ENCODE results near the gene CAPN1. TPM values are rescaled to one million over a fixed set of nuclear protein-coding genes. Genes with fewer than 3 reads are reported as not detected.

The CAPN1 gene
- polyA plus RNA-seq, 1 of the 3 experiments (the other 2 are of a cell fraction) = 92.2 TPM

DNA sequence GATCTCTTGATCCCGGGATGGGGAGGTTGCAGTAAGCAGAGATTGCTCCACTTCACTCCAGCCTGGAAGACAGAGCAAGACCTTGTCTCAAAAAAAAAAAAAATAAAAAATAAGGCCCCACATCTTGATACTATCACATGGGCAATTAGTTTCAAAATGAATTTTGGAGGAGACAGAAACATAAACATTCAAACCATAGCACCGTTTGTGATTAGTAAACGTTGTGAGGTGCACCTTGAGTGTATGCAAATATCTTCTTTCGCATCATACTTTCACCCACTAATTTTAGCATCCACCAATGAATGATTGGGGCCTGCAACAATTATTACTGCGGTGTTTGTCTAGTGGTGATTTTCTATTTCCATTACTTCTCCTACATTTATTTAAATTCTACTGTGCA is 22.7 kb upstream of the CAPN1 start (continued):
- TF ChIP-seq IRF3 (IDR thresholded peaks at IDR 0.05; ENCODE audit: low read depth, low read length) = no peak
- TF ChIP-seq RCOR1 (IDR thresholded peaks at IDR 0.05; ENCODE audit: low read length) = no peak
- TF ChIP-seq TCF12 (IDR thresholded peaks at IDR 0.05) = no peak
- no peak for TF ChIP-seq POLR2AphosphoS5 (IDR thresholded peaks at IDR 0.05; ENCODE audit: low read depth, low read length)
- no peak for TF ChIP-seq MAX (IDR thresholded peaks at IDR 0.05; ENCODE audit: low read depth)
- TF ChIP-seq RFX5 (IDR thresholded peaks at IDR 0.05; ENCODE audit: low read length) = no peak

GRCh38 chr11:65160643-65161042 is 21.1 kb upstream of the CAPN1 start:
- WGBS (ENCODE audit: low lambda C conversion rate) = 52% methylated on average over 3 of the region's 3 CpGs
- H3K9me2 ChIP-seq = no peaks in the 10 kb centered on the region
- H3K4me1 ChIP-seq (ENCODE audit: control insufficient read depth in 1 of 2, insufficient read depth in 2 of 2, low read depth in 1 of 2, low read length in 1 of 2) = no peaks in the 10 kb centered on the region
- no peaks in the 10 kb centered on the region for H3K27me3 ChIP-seq (ENCODE audit: insufficient read depth)
- no peaks in the 10 kb centered on the region for H3K79me2 ChIP-seq (ENCODE audit: insufficient read depth)
- no peak overlapping the region for H3K27ac ChIP-seq (ENCODE audit: low read depth in 2 of 2, low read length in 1 of 2)
- no peak overlapping the region for H3K4me2 ChIP-seq
- no peak overlapping the region for H2AFZ ChIP-seq (ENCODE audit: low read depth)
- TF ChIP-seq IRF3 (IDR thresholded peaks at IDR 0.05; ENCODE audit: low read depth, low read length) (no peak), EZH2phosphoT487 (IDR thresholded peaks at IDR 0.05; ENCODE audit: borderline replicate concordance, low read depth) (no peak), REST (IDR thresholded peaks at IDR 0.05; ENCODE audit: low read depth, low read length) (no peak), FOXJ3 (CRISPR knock-in tag; IDR thresholded peaks at IDR 0.05) (no peak), USF2 (IDR thresholded peaks at IDR 0.05; ENCODE audit: borderline replicate concordance, low read depth, low read length) (no peak), NFIC (IDR thresholded peaks at IDR 0.05; ENCODE audit: borderline replicate concordance) (no peak), TCF12 (IDR thresholded peaks at IDR 0.05) (no peak), YY1 (IDR thresholded peaks at IDR 0.05; ENCODE audit: low read depth) (no peak), TEAD4 (IDR thresholded peaks at IDR 0.05; ENCODE audit: borderline replicate concordance, insufficient read depth) (no peak), GABPA (IDR thresholded peaks at IDR 0.05; ENCODE audit: low read depth) (no peak), FOXM1 (IDR thresholded peaks at IDR 0.05; ENCODE audit: low read depth) (no peak), MAX (IDR thresholded peaks at IDR 0.05; ENCODE audit: low read depth) (no peak)
- TF ChIP-seq, protein P1, sequence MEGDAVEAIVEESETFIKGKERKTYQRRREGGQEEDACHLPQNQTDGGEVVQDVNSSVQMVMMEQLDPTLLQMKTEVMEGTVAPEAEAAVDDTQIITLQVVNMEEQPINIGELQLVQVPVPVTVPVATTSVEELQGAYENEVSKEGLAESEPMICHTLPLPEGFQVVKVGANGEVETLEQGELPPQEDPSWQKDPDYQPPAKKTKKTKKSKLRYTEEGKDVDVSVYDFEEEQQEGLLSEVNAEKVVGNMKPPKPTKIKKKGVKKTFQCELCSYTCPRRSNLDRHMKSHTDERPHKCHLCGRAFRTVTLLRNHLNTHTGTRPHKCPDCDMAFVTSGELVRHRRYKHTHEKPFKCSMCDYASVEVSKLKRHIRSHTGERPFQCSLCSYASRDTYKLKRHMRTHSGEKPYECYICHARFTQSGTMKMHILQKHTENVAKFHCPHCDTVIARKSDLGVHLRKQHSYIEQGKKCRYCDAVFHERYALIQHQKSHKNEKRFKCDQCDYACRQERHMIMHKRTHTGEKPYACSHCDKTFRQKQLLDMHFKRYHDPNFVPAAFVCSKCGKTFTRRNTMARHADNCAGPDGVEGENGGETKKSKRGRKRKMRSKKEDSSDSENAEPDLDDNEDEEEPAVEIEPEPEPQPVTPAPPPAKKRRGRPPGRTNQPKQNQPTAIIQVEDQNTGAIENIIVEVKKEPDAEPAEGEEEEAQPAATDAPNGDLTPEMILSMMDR (IDR thresholded peaks at IDR 0.05) = no peak
- H3K9ac ChIP-seq = no peak overlapping the region
- POLR2A ChIA-PET = no interaction called here
- H3K9me3 ChIP-seq = no peaks in the 10 kb centered on the region
- DNase-seq = no peak
- no peaks in the 10 kb centered on the region for H3K36me3 ChIP-seq (replicated peaks in 1 of 2; ENCODE audit: control insufficient read depth in 1 of 2, insufficient read depth in 2 of 2, low read length in 1 of 2)
- CTCF ChIA-PET = no interaction called here
- H4K20me1 ChIP-seq (ENCODE audit: insufficient read depth) = no peaks in the 10 kb centered on the region
- H3K4me3 ChIP-seq (ENCODE audit: low read depth in 2 of 2, low read length in 1 of 2) = no peak overlapping the region
- no peaks in the 10 kb centered on the region for H3F3A ChIP-seq (replicated peaks; ENCODE audit: insufficient read depth)
